ENCODE measurements around the gene SKI. TPM values are rescaled to one million over a fixed set of nuclear protein-coding genes. Genes with fewer than 3 reads are reported as not detected.

Gene SKI
- total RNA-seq, 1 experiment from 2014 or later: 28.3 TPM

GRCh38 chr1:2215329-2215728, 12.8 kb upstream of the SKI start:
- no peak overlapping the region for H3K4me3 ChIP-seq (ENCODE audit: low read length)
- H3K9me3 ChIP-seq (ENCODE audit: low read length): no peaks in the 10 kb centered on the region
- ATAC-seq: no peak
- H3K4me2 ChIP-seq (ENCODE audit: low read length): no peak overlapping the region
- no peak overlapping the region for H3K9ac ChIP-seq (ENCODE audit: low read length)
- DNase-seq: no peak
- BruUV-seq (replicated peaks): no TSS peak
- TF ChIP-seq EZH2 (IDR thresholded peaks at IDR 0.05; ENCODE audit: low read length, unreplicated experiment) (no peak), CTCF (conservative IDR thresholded peaks at IDR 0.05; ENCODE audit: low read depth, low read length) (no peak), EZH2phosphoT487 (IDR thresholded peaks at IDR 0.05; ENCODE audit: borderline replicate concordance, low read length) (no peak)
- H3K27ac ChIP-seq (ENCODE audit: low read length): no peak overlapping the region
- H3K4me1 ChIP-seq (ENCODE audit: insufficient read depth, low read length): peaks cover 23% of the 10 kb centered on the region
- ChIA-PET CTCF (no interaction called here), POLR2A (ENCODE audit: unreplicated experiment) (no interaction called here)
- intact Hi-C loops (cut with micrococcal nuclease): no loop called here
- H3K9me2 ChIP-seq (replicated peaks; ENCODE audit: low read length): no peaks in the 10 kb centered on the region
- no peaks in the 10 kb centered on the region for H3F3A ChIP-seq (ENCODE audit: low read length, unreplicated experiment)
- no peaks in the 10 kb centered on the region for H3K79me2 ChIP-seq (ENCODE audit: low read length)
- H2AFZ ChIP-seq (ENCODE audit: low read length): no peak overlapping the region
- no peaks in the 10 kb centered on the region for H3K36me3 ChIP-seq (ENCODE audit: low read depth, low read length)
- no peaks in the 10 kb centered on the region for H4K20me1 ChIP-seq (ENCODE audit: low read length)
- no peaks in the 10 kb centered on the region for H3K27me3 ChIP-seq (ENCODE audit: low read length)

GRCh38 chr1:2215909-2216766, 12.0 kb upstream of the SKI start:
- Histone ChIP-seq H3K4me3 (ENCODE audit: low read length) (no peak overlapping the region), H3K9me2 (replicated peaks; ENCODE audit: low read length) (no peaks in the 10 kb centered on the region), H3K4me2 (ENCODE audit: low read length) (no peak overlapping the region), H3K27ac (ENCODE audit: low read length) (no peak overlapping the region), H4K20me1 (ENCODE audit: low read length) (no peaks in the 10 kb centered on the region), H3K4me1 (ENCODE audit: insufficient read depth, low read length) (peaks cover 23% of the 10 kb centered on the region), H3K36me3 (ENCODE audit: low read depth, low read length) (no peaks in the 10 kb centered on the region), H3K9me3 (ENCODE audit: low read length) (no peaks in the 10 kb centered on the region), H3F3A (ENCODE audit: low read length, unreplicated experiment) (no peaks in the 10 kb centered on the region), H3K9ac (ENCODE audit: low read length) (no peak overlapping the region), H3K79me2 (ENCODE audit: low read length) (no peaks in the 10 kb centered on the region), H3K27me3 (ENCODE audit: low read length) (no peaks in the 10 kb centered on the region), H2AFZ (ENCODE audit: low read length) (no peak overlapping the region)
- ATAC-seq: no peak
- CTCF ChIA-PET: no interaction called here
- POLR2A ChIA-PET (ENCODE audit: unreplicated experiment): no interaction called here
- DNase-seq: no peak
- no peak for TF ChIP-seq CTCF (conservative IDR thresholded peaks at IDR 0.05; ENCODE audit: low read depth, low read length)
- no peak for TF ChIP-seq EZH2phosphoT487 (IDR thresholded peaks at IDR 0.05; ENCODE audit: borderline replicate concordance, low read length)
- TF ChIP-seq EZH2 (IDR thresholded peaks at IDR 0.05; ENCODE audit: low read length, unreplicated experiment): no peak
- no TSS peak for BruUV-seq (replicated peaks)
- intact Hi-C loops (cut with micrococcal nuclease): no loop called here

GRCh38 chr1:2216767-2217058, 11.4 kb upstream of the SKI start:
- Histone ChIP-seq H3K4me1 (ENCODE audit: insufficient read depth, low read length) (peaks cover 23% of the 10 kb centered on the region), H3K27me3 (ENCODE audit: low read length) (no peaks in the 10 kb centered on the region), H3K27ac (ENCODE audit: low read length) (no peak overlapping the region), H3K9me3 (ENCODE audit: low read length) (no peaks in the 10 kb centered on the region), H3K9ac (ENCODE audit: low read length) (no peak overlapping the region), H3K4me2 (ENCODE audit: low read length) (no peak overlapping the region), H4K20me1 (ENCODE audit: low read length) (no peaks in the 10 kb centered on the region), H3K79me2 (ENCODE audit: low read length) (no peaks in the 10 kb centered on the region), H3K36me3 (ENCODE audit: low read depth, low read length) (no peaks in the 10 kb centered on the region), H3K9me2 (replicated peaks; ENCODE audit: low read length) (no peaks in the 10 kb centered on the region), H3F3A (ENCODE audit: low read length, unreplicated experiment) (no peaks in the 10 kb centered on the region), H2AFZ (ENCODE audit: low read length) (no peak overlapping the region), H3K4me3 (ENCODE audit: low read length) (no peak overlapping the region)
- intact Hi-C loops (cut with micrococcal nuclease): no loop called here
- ChIA-PET POLR2A (ENCODE audit: unreplicated experiment) (no interaction called here), CTCF (no interaction called here)
- DNase-seq (no peak), ATAC-seq (no peak)
- no TSS peak for BruUV-seq (replicated peaks)
- TF ChIP-seq CTCF (conservative IDR thresholded peaks at IDR 0.05; ENCODE audit: low read depth, low read length) (no peak), EZH2 (IDR thresholded peaks at IDR 0.05; ENCODE audit: low read length, unreplicated experiment) (no peak), EZH2phosphoT487 (IDR thresholded peaks at IDR 0.05; ENCODE audit: borderline replicate concordance, low read length) (no peak)
